Measurements from ENCODE around the gene CISTR.
"Not testable (repeated sequence)": the region's sequence is repeated elsewhere in the genome, so short reads cannot be mapped to it uniquely, and the experiment has no call there.

CISTR gene

DNA sequence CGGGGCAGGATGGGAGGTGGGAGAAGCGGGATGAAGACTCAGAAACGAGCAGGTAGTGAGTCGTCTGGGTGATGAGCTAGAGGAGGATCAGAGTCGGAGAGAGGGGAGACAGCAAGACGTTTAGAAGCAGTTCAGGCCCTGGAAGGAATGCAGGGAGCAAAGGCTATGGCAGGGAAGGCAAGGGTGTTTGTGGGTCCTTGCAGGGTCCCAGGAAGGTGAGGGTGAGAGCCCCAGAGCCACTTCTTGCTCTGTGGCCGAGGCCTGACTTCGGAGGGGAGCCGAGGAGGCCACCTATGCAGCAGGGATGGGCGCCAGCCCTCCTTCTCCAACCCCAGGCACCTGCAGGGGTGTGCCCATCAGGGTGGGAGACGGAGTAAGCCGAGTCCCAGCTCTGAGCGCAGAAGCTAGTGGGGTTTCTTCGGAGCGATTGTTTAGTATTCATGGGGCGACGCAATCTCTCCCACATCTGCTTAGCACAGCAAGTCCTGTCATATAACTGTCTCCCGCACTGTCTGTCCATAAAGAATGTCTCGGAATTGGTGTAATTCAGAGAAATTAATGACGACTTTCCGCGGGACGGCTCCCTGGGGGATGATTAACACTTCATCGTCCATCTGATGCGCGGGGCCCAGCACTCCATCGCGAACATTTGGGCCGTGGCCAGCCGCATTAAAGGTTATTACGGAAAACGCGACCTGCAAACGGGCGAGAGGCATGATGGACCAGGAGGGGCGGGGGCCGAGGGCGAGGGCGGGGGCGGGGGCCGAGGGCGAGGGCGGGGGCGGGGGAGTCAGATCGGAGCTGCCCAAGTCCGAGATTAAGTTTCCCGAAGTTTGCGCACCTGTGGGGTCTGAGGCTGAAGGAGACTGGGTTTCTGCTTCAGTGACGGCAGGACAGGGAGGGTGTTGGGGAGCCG, 12.3 kb downstream of the CISTR start:
- DNase-seq = no peak

- peak in 4 of 5 donors; percentile 27 to 47 (median 41) for DNase-seq
Measured at GRCh38 chr12:53738406-53739213, 13.2 kb downstream of the CISTR start.

GRCh38 chr12:53737951-53738405, 13.8 kb downstream of the CISTR start:
- DNase-seq = no peak

- no peak for DNase-seq
Measured at GRCh38 chr12:53737093-53737808, 14.5 kb downstream of the CISTR start.

DNA sequence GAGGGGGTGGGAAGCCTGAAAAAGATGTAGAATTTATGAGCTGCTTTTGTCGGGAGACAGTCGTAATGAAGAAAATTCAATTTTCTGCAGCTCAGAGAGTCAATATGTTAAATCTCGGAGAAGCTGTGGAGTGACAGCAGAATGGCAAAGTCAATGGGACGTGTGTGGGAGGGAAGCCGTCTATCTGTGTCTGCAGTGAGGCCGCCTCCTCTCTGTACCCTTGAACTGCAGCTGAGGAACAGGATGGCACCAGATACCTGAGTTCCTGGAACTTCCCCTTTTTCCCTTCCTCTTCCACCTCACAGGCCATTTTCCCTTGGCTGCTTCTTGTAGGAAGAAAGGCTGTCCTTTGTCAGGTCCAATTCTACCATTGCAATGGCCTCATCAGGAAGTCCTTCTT, 15.2 kb downstream of the CISTR start:
- no peak for DNase-seq

- no peak for DNase-seq
Measured at GRCh38 chr12:53735556-53735955, 16.2 kb downstream of the CISTR start.

DNA sequence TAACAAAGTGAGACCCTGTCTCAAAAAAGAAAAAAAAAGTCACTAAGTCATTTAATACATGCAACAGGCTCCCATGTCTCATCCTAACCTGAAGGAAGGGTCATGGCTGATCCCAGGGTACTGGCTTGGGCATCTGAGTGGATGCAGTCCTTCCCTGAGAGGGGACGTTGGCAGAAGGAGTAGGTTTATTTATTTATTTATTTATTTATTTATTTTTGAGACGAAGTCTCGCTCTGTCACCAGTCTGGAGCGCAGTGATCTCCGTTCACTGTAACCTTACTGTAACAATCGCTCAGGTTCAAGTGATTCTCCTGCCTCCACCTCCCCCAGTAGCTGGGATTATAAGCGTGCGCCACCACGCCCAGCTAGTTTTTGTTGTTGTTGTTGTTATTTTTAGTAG, 17.4 kb downstream of the CISTR start:
- DNase-seq = no peak

DNA sequence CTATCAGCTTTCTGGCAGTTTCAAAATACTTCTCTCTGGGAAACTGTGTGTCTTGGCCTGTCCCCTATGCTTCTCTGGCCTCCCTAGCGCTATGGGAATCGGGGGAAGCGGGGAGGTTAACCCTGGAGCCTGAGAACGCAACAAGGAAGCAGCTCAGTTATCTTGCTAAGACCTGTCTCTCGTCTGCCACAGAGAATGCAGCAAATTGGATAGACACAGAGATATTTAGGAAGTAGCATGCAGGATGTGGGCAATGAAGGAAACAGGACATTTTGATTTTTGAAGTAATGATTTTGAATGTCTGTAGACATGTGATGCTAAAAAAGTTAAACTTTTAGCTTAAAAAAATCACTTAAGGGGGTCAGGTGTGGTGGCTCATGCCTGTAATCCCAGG, 18.0 kb downstream of the CISTR start:
- DNase-seq = no peak

DNA sequence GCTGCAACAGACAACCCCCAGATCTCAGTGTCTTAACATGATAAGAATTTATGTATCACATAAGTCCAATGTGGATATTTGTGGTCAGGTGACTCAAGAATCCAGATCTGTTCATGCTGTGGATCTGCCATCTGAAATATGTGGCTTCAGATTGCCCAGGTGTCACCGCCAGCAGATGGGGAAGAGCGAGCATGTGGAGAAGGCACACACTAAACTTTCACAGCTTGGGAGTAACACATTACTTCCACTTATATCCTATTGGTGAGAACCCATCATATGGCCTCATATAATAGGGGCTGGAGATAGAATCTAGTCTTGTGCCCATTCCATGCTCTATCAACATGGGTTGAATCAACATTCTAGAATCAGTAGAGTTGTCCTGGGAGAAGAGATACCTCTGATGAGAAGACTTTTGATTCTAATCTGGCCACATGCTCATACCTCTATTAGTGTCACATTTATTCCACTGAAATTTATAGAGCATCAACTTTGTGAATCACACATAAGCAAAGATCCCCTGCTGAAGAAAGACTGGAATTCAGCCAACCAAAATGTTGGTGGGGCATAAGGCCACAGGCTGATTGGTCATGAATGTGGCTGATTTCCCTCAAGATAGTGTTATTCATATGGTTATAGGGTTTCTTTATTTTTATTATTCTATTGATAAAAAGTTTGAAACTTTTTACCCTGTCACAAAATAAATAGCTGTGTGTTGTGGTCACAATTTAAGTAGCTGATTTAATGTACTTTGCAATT, 18.6 kb downstream of the CISTR start:
- DNase-seq = no peak

GRCh38 chr12:53729644-53730043, 22.1 kb downstream of the CISTR start:
- no peak for DNase-seq

- DNase-seq = no peak
Measured at GRCh38 chr12:53728206-53728605, 23.6 kb downstream of the CISTR start.

DNA sequence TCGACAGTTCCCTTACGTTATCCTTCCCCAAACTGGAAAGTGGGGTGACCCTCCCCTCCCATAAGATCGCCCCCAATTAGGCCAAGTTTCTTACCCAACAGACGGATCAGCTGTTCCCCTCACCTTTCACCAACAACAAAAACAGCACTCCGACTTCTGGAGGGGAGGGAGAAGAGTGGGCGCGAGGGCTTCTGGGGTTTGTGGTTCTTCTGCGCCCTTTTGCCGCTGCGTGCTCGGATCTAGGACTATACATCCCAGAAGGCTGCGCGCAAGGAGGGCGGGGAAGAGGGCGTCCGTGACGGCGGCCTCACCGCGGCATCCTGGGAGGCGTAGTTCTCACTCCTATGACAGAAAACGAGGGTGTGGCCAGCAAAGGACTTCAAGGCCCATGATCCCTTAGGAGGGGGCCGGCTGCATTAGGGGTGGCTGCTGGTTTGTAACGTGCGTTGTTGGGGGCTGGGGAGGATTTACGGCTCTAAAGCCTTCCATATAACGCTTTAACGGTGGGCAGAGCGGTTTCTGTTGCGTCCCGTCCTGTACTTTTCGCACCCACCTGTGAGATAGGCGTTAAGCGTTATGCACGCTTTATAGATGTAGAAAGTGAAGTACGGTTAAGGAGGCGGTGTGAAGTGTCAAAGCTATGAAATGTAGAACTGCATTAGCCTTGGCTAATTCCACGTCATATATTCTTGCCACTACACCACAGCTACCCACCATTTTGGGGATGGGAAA, 24.3 kb downstream of the CISTR start, which contains the start of gene CALCOCO1:
TSS of gene CALCOCO1 (minus strand) at position 143 of the 732 bp plus-strand sequence. CDS start 2,210 bp downstream, outside the sequence.
- peak; percentile 90 to 99 (median 95) for DNase-seq

- DNase-seq = no peak
Measured at GRCh38 chr12:53726946-53727309, 24.9 kb downstream of the CISTR start.

DNA sequence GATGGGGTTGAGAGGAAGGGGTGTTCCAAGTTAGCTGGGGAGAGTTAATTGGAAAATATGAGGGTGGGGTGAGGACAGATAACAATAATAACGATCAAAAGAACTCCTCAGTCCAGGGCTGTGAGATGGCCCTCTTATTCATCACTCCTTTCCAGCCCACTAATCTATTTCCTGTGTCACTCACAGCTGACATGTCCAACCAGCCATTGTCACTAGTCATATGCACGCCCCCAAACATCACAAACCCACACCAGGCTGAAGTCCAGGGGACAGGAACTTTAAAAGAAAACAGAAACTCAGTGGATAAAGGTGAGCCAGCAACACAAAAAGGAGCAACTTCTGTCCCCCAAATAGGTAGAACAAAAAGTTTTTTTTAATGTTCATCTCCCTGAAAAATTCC, 25.4 kb downstream of the CISTR start:
- no peak for DNase-seq

- no peak for DNase-seq
Measured at GRCh38 chr12:53725824-53726223, 26.0 kb downstream of the CISTR start.

- DNase-seq = peak in 1 of 5 donors; percentile 34
Measured at GRCh38 chr12:53722450-53723041, 29.2 kb downstream of the CISTR start.

- no peak for DNase-seq
Measured at GRCh38 chr12:53720946-53721345, 30.8 kb downstream of the CISTR start.

GRCh38 chr12:53719649-53720048, 32.1 kb downstream of the CISTR start:
- no peak for DNase-seq

DNA sequence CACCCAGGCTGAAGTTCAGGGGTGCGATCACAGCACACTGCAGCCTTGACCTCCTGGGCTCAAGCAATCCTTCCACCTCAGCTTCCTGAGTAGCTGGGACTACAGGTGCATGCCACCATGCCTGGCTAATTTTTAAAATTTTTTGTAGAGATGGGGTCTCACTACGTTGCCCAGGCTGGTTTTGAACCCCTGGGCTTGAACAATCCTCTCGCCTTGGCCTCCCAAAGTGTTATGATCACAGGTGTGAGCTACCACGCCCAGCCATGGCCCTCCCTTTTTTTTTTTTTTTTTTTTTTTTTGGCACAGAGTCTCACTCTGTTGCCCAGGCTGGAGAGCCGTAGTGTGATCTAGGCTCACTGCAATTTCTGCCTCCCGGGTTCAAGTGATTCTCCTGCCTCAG, 33.2 kb downstream of the CISTR start:
- DNase-seq = not testable (repeated sequence)

DNA sequence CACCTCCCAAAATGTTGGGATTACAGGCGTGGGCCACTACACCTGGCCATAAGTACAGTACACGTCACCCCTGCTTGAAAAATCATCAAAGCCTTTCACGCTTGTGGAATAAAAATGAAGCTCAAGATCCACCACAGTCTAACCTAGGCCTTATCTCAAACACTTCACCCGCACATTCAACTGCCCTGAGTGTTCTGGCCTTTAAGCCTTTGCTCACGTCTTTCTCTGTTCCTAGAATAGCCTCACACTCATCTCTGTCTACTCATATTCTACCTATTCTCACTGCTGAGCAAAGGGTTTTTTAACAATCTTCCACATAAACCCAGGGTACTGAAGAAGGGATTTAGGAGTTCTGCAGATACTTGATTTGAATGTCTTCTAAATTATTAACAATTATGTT, 34.5 kb downstream of the CISTR start:
- DNase-seq = no peak

DNA sequence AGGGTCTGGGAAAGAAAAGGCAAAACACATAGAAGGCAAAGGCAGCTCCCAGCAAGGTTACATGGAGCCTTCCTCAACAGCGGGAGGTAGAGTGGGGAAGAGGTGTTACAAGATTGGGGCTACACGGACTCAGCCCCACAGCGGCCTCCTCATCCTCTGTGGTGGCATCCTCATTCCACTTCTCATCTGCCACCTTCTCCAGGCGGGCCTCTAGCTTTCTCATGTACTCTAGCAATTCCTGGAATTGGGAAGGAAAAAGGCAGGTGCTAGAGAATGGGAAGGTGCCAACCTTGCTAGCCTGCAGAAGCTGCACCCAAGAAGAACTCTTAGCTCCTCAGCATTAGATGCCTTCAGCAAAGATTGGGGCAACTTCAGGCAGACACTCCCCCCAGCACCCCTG, 37.8 kb downstream of the CISTR start:
- DNase-seq = no peak

Measured in T-helper 1 cell (primary cell).